Motor neuron (in vitro differentiated cells): ENCODE results near the gene MUCL3. TPM values are rescaled to one million over a fixed set of nuclear protein-coding genes. Genes with fewer than 3 reads are reported as not detected.
A peak's percentile ranks its signal among the peaks of the same experiment; 100 is the strongest.

ENCODE experiments used
- ATAC-seq, 8 experiments: fragments of 200-7000 bp; cut with Tn5 transposase; replicated peaks in 6 of 8; 2 replicates each; pipeline ENCODE4 v1.8.0; 2021; ENCODE audit warnings: mild to moderate bottlenecking in 8 of 8, moderate library complexity in 8 of 8
- H3K27ac ChIP-seq, 2 donors: fragments of 250-450 bp; sonication (Bioruptor Pico); 2 replicates each; pipeline ENCODE4 v1.9.0; 2021; ENCODE audit warnings: antibody characterized with exemption in 2 of 2, mild to moderate bottlenecking in 2 of 2, moderate library complexity in 1 of 2
- H3K4me1 ChIP-seq, 2 donors: fragments of 250-450 bp; sonication (Bioruptor Pico); replicated peaks in 1 of 2; 2 replicates each; pipeline ENCODE4 v1.6.1; 2021; ENCODE audit warnings: antibody characterized with exemption in 2 of 2, mild to moderate bottlenecking in 2 of 2, moderate library complexity in 1 of 2
- H3K4me3 ChIP-seq, 5 donors: fragments of 250-450 bp; sonication (Bioruptor Pico); 2 replicates each; pipeline ENCODE4 v1.9.0; 2021; ENCODE audit warnings: antibody characterized with exemption in 5 of 5, mild to moderate bottlenecking in 5 of 5, moderate library complexity in 4 of 5
- WGBS, 10 experiments: fragments of 450-650 bp; shearing (Covaris generic); methylation state at CpG; one replicate each; pipeline ENCODE4 v1.0.0; 2022; 5-methylcytosine and 5-hydroxymethylcytosine counted together
- in situ Hi-C, 9 experiments: fragments of 400-800 bp; cut with MboI; loops; one replicate each; pipeline ENCODE4 v1.15.0; 2021; ENCODE audit warnings: low sequenced_read_pairs in 9 of 9, low pct_unique_long_range_greater_than_20kb in 2 of 9; ENCODE audit not compliant: unreplicated experiment in 9 of 9
- total RNA-seq, 8 experiments: library from RNA; unstranded; fragments of 300-600 nt; gene quantifications; 2 replicates each; pipeline versions ENCODE4 v1.2.3 to v1.2.4, GENCODE V29; 2022

Gene MUCL3
- total RNA-seq, 8 experiments from 2014 or later: 0.05 to 0.45 (median 0.30) TPM; not detected in 2

DNA sequence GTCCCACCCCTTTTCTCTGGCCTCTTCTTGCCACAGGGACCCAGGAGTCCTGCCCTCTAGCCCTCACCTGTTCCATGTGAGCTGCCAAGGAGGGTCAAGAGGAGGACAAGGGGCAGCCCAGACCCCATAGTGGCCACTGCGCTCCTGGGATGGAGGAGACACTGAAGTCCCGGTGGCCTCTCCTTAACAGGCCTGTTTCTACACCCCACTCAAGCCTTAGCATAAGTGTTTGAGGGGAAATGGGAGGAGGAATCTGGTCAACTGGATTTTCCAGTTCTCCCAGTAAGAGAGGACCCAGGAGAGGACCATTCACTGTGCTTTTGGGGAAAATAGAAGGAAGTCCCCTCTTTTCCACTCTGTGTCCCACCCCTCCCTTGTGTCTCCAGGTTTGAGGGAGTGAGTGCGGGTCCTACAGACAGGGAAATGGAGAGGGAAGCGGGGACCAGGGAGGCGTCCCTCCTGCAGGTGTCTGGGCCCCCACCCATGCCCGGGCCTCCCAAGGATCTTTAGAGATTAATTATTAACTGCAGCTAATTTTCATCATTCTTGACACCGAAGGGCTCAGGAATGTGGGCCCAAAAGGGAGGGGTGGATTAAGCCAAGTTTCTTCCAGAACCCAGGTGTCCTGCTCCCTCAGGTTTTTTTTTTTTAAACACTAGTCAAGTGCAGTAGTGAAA is 8.7 kb upstream of the MUCL3 start, which contains the start of gene SFTA2:
TSS of gene SFTA2 (minus strand) at position 202 of the 677 bp plus-strand sequence. CDS start at position 128, 74 bp downstream.
- H3K4me3 ChIP-seq: no peak within 1 kb of the TSS
- WGBS, 10 experiments: 0 to 90% (median 59%) methylated on average over 1 to 5 of the region's 7 CpGs; no CpG with 5 or more reads in 4 of the 10 experiments
- H3K4me1 ChIP-seq: no peaks in the 10 kb centered on the region
- H3K27ac ChIP-seq: no peak within 1 kb of the TSS
- in situ Hi-C loops: no loop called here
- no peak for ATAC-seq

- H3K27ac ChIP-seq: no peak overlapping the region
- H3K4me1 ChIP-seq: no peaks in the 10 kb centered on the region
- no peak overlapping the region for H3K4me3 ChIP-seq
- 50 to 100% (median 90%) methylated on average over 1 to 6 of the region's 6 CpGs; no CpG with 5 or more reads in 2 of the 10 experiments for WGBS, 10 experiments
- no peak for ATAC-seq
- in situ Hi-C loops: no loop called here
Observed at GRCh38 chr6:30932665-30933365, 8.0 kb upstream of the MUCL3 start.

DNA sequence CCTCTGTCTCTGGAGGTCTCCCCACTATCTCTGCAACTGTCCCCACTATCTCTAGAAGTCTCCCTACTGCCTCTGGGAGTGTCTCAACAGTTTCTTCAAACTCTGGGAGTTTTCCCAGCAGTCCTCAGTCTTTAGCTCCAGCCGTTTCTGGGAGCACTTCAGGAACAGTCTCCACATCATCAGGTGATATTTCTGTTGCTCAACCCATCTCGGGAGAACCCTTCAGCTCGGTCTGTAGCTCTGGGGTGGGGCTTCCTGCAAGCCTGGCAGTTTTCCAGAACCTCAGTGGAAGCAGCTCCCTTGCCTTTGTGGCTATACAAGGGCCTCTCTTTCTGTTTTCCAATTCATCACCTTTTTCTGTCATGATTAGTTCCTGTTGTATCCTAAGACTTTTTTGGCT is 5.8 kb upstream of the MUCL3 start:
- in situ Hi-C loops: no loop called here
- WGBS, 10 experiments: 0 to 60% (median 17%) methylated on average over 1 to 3 of the region's 3 CpGs; no CpG with 5 or more reads in 3 of the 10 experiments
- ATAC-seq: peak in 3 of 8 experiments; percentile 20 to 80 (median 80)
- Histone ChIP-seq H3K4me3 (no peak overlapping the region), H3K4me1 (no peaks in the 10 kb centered on the region), H3K27ac (no peak overlapping the region)

DNA sequence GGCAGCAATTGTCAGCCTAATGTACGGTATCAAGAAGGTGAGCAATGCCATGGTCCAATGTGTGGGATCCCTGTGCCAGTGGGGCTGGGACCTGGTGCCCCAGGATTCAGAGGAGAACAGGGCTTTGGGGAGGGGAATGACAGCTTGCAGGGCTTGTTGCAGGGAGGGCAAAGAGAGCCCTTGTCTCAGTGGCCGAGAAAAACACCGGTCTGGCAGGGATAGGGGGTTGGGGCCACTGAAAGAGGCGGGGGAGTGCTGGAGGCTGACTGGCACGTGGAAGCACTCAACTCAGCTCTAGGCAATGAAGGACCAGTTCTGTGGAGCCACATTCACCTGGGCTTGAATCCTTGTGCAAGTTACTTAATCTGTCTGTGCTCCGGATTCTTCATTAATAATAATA is 3.5 kb upstream of the MUCL3 start:
- Histone ChIP-seq H3K27ac (no peak overlapping the region), H3K4me3 (no peak overlapping the region), H3K4me1 (no peaks in the 10 kb centered on the region)
- ATAC-seq: no peak
- in situ Hi-C loops: no loop called here
- WGBS, 10 experiments: 60 to 83% (median 76%) methylated on average over 1 to 3 of the region's 6 CpGs; no CpG with 5 or more reads in 6 of the 10 experiments

DNA sequence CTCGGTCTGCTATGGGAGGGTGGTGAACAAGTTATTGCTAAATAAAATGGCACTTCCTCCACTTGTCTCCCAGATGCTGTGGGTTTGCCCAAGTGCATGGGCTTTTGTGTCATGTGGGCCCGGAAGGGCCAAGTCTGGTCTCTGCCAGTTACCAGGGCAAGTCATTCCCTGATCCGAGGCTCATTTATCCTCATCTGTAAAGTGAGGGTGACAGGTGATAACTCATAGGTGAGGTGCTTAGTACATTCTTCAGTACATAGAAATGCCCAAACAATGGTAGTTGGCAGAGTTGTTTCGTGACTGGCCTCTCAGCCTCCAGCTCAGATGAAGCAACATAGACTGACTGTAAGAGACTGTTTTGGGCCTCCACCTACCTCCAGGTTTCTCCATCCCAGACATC is 2.0 kb upstream of the MUCL3 start:
- WGBS, 10 experiments: 33 to 100% (median 73%) methylated on average over 1 to 2 of the region's 4 CpGs; no CpG with 5 or more reads in 4 of the 10 experiments
- H3K4me3 ChIP-seq: no peak overlapping the region
- H3K4me1 ChIP-seq: no peaks in the 10 kb centered on the region
- no peak overlapping the region for H3K27ac ChIP-seq
- in situ Hi-C loops: no loop called here
- no peak for ATAC-seq

- ATAC-seq: peak in 5 of 8 experiments; percentile 62 to 86 (median 72)
- H3K27ac ChIP-seq: no peak overlapping the region
- in situ Hi-C loops: no loop called here
- 0 to 86% methylated on average over 1 to 2 of the region's 3 CpGs; no CpG with 5 or more reads in 8 of the 10 experiments for WGBS, 10 experiments
- H3K4me3 ChIP-seq: no peak overlapping the region
- no peaks in the 10 kb centered on the region for H3K4me1 ChIP-seq
Observed at GRCh38 chr6:30939473-30939872, 1.3 kb upstream of the MUCL3 start.

GRCh38 chr6:30942338-30943060 is 1.7 kb downstream of the MUCL3 start:
- 0 to 29% (median 7%) methylated on average over 2 to 3 of the region's 15 CpGs; no CpG with 5 or more reads in 6 of the 10 experiments for WGBS, 10 experiments
- peak in 7 of 8 experiments; percentile 31 to 99 (median 62) for ATAC-seq
- no peak overlapping the region for H3K4me3 ChIP-seq
- H3K4me1 ChIP-seq: no peaks in the 10 kb centered on the region
- no peak overlapping the region for H3K27ac ChIP-seq
- in situ Hi-C loops: no loop called here

DNA sequence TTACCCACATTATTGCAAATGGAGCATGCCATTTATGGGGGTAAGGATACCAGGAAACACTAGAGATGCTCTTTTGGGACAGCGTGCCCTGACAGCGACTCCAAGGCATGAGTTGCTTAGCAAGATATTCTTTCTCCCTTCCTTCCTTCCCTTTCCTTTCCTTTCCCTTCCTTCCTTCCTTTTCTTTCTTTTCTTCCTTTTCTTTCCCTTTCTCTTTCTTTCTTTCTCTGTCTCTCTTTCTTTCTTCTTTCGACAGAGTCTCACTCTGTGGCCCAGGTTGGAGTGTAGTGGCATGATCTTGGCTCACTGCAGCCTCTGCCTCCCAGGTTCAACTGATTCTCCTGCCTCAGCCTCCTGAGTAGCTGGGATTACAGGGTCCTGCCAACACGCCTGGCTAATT is 3.3 kb downstream of the MUCL3 start:
- Histone ChIP-seq H3K27ac (no peak overlapping the region), H3K4me1 (no peaks in the 10 kb centered on the region), H3K4me3 (no peak overlapping the region)
- ATAC-seq: no peak
- WGBS, 10 experiments: 68 to 96% (median 87%) methylated on average over 2 to 4 of the region's 4 CpGs; no CpG with 5 or more reads in 1 of the 10 experiments
- in situ Hi-C loops: no loop called here

DNA sequence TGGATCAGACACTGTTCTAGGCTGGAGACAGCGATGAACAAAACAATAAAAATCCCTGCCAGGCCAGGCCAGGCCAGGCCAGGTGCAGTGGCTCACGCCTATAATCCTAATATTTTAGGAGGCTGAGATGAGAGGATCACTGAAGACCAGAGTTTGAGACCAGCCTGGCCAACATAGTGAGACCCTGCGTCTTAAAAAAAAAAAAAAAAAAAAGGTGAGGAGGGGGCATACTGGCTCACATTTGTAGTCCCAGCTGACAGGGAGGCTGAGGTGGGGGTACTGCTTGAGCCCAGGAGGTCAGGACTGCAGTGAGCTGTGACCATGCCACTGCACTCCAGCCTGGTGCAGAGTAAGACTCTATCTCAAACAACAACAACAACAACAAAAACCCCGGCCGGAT is 4.5 kb downstream of the MUCL3 start:
- in situ Hi-C loops: no loop called here
- Histone ChIP-seq H3K4me1 (no peaks in the 10 kb centered on the region), H3K4me3 (no peak overlapping the region), H3K27ac (no peak overlapping the region)
- WGBS, 10 experiments: 59 to 100% (median 84%) methylated on average over 1 to 4 of the region's 5 CpGs; no CpG with 5 or more reads in 4 of the 10 experiments
- ATAC-seq: no peak

- H3K27ac ChIP-seq: no peak overlapping the region
- in situ Hi-C loops: no loop called here
- H3K4me3 ChIP-seq: no peak overlapping the region
- no peaks in the 10 kb centered on the region for H3K4me1 ChIP-seq
- ATAC-seq: no peak
- WGBS, 10 experiments: 0 to 100% (median 66%) methylated on average over 1 to 3 of the region's 4 CpGs; no CpG with 5 or more reads in 4 of the 10 experiments
Observed at GRCh38 chr6:30947231-30947630, 6.5 kb downstream of the MUCL3 start.

DNA sequence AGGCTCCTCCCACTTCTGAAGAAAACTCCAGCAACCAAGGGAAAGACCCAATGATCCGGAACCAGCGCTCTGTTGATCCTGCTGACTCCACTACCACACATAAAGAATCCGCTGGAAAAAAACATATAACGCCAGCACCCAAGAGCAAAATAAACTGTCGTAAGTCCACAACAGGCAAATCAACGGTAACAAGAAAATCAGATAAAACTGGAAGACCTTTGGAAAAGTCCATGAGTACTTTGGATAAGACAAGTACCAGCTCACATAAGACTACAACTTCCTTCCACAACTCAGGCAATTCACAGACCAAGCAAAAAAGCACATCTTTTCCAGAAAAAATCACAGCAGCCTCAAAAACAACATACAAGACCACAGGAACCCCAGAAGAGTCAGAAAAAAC is 8.0 kb downstream of the MUCL3 start:
- 60 to 94% (median 85%) methylated on average over 2 to 6 of the region's 6 CpGs for WGBS, 10 experiments
- in situ Hi-C loops: no loop called here
- ATAC-seq: no peak

GRCh38 chr6:30951907-30952469 is 11.2 kb downstream of the MUCL3 start:
- no peak for ATAC-seq
- 28 to 100% (median 52%) methylated on average over 1 to 4 of the region's 5 CpGs for WGBS, 10 experiments
- in situ Hi-C loops: no loop called here
- no peak overlapping the region for H3K4me3 ChIP-seq
- no peak overlapping the region for H3K27ac ChIP-seq
- no peaks in the 10 kb centered on the region for H3K4me1 ChIP-seq

More for the DNA sequence above, 8.0 kb downstream of the MUCL3 start:
- H3K4me1 ChIP-seq: no peaks in the 10 kb centered on the region
- H3K4me3 ChIP-seq: no peak overlapping the region
- H3K27ac ChIP-seq: no peak overlapping the region
